Measurements from ENCODE around the gene SCAMP2. TPM values are rescaled to one million over a fixed set of nuclear protein-coding genes. Genes with fewer than 3 reads are reported as not detected.

Gene SCAMP2
- total and polyA plus RNA-seq, 4 donors: 51.2 to 122 (median 82.7) TPM

- Histone ChIP-seq H3K36me3 (ENCODE audit: control insufficient read depth in 4 of 4, insufficient read depth in 4 of 4, low read length in 4 of 4) (no peaks in the 10 kb centered on the region), H3K9ac (ENCODE audit: insufficient read depth in 1 of 2, low read length in 2 of 2) (no peak overlapping the region), H3K27ac (ENCODE audit: low read depth in 1 of 2, low read length in 1 of 2) (no peak overlapping the region), H3K9me3 (ENCODE audit: control insufficient read depth in 4 of 4, insufficient read depth in 3 of 4, low read length in 3 of 4) (no peaks in the 10 kb centered on the region), H3K4me3 (no peak overlapping the region), H3K4me1 (ENCODE audit: control insufficient read depth in 5 of 5, insufficient read depth in 5 of 5, low read length in 5 of 5) (peaks cover 0 to 2% (median 0%) of the 10 kb centered on the region in 5 donors), H3K27me3 (ENCODE audit: control insufficient read depth in 3 of 3, insufficient read depth in 3 of 3, low read length in 2 of 3) (peaks cover 0 to 31% (median 13%) of the 10 kb centered on the region in 3 donors)
- DNase-seq (no peak), ATAC-seq (ENCODE audit: insufficient read depth, low FRiP score) (no peak)
- 57 to 62% methylated on average over 5 of the region's 5 CpGs for WGBS, 2 donors
- no peak for TF ChIP-seq CTCF (IDR thresholded peaks at IDR 0.05; ENCODE audit: control extremely low read depth, extremely low read depth)
Measured at GRCh38 chr15:74827614-74828013, 45.6 kb downstream of the SCAMP2 start.

- Histone ChIP-seq H3K36me3 (ENCODE audit: control insufficient read depth in 4 of 4, insufficient read depth in 4 of 4, low read length in 4 of 4) (no peaks in the 10 kb centered on the region), H3K27me3 (ENCODE audit: control insufficient read depth in 3 of 3, insufficient read depth in 3 of 3, low read length in 2 of 3) (peaks cover 0 to 29% (median 13%) of the 10 kb centered on the region in 3 donors), H3K9ac (ENCODE audit: insufficient read depth in 1 of 2, low read length in 2 of 2) (no peak overlapping the region), H3K4me1 (ENCODE audit: control insufficient read depth in 5 of 5, insufficient read depth in 5 of 5, low read length in 5 of 5) (peaks cover 0 to 2% (median 0%) of the 10 kb centered on the region in 5 donors), H3K27ac (ENCODE audit: low read depth in 1 of 2, low read length in 1 of 2) (no peak overlapping the region), H3K9me3 (ENCODE audit: control insufficient read depth in 4 of 4, insufficient read depth in 3 of 4, low read length in 3 of 4) (no peaks in the 10 kb centered on the region), H3K4me3 (no peak overlapping the region)
- ATAC-seq (ENCODE audit: insufficient read depth, low FRiP score) (no peak), DNase-seq (no peak)
- no peak for TF ChIP-seq CTCF (IDR thresholded peaks at IDR 0.05; ENCODE audit: control extremely low read depth, extremely low read depth)
- 20 to 25% methylated on average over 21 of the region's 21 CpGs for WGBS, 2 donors
Measured at GRCh38 chr15:74826921-74827320, 46.2 kb downstream of the SCAMP2 start.

- peaks cover 0 to 29% (median 13%) of the 10 kb centered on the region in 3 donors for H3K27me3 ChIP-seq (ENCODE audit: control insufficient read depth in 3 of 3, insufficient read depth in 3 of 3, low read length in 2 of 3)
- H3K36me3 ChIP-seq (ENCODE audit: control insufficient read depth in 4 of 4, insufficient read depth in 4 of 4, low read length in 4 of 4): no peaks in the 10 kb centered on the region
- peak; percentile 40 to 60 (median 55) for DNase-seq
- H3K4me1 ChIP-seq (ENCODE audit: control insufficient read depth in 5 of 5, insufficient read depth in 5 of 5, low read length in 5 of 5): peaks cover 0 to 2% (median 0%) of the 10 kb centered on the region in 5 donors
- H3K9me3 ChIP-seq (ENCODE audit: control insufficient read depth in 4 of 4, insufficient read depth in 3 of 4, low read length in 3 of 4): no peaks in the 10 kb centered on the region
- WGBS, 2 donors: 5% methylated on average over 29 to 43 of the region's 44 CpGs
- ATAC-seq (ENCODE audit: insufficient read depth, low FRiP score): peak; percentile 54
- no peak within 1 kb of the TSS for H3K9ac ChIP-seq (ENCODE audit: insufficient read depth in 1 of 2, low read length in 2 of 2)
- no peak within 1 kb of the TSS for H3K4me3 ChIP-seq
- TF ChIP-seq CTCF (IDR thresholded peaks at IDR 0.05; ENCODE audit: control extremely low read depth, extremely low read depth): no peak
- H3K27ac ChIP-seq (ENCODE audit: low read depth in 1 of 2, low read length in 1 of 2): no peak within 1 kb of the TSS
Measured at GRCh38 chr15:74826364-74826819, 46.8 kb downstream of the SCAMP2 start, which contains the start of gene CPLX3. Gene CPLX3, plus strand, starts transcription at chr15:74826627. Its CDS starts 77 bp downstream, at chr15:74826704.

- Histone ChIP-seq H3K9me3 (ENCODE audit: control insufficient read depth in 4 of 4, insufficient read depth in 3 of 4, low read length in 3 of 4) (no peaks in the 10 kb centered on the region), H3K27ac (ENCODE audit: low read depth in 1 of 2, low read length in 1 of 2) (no peak overlapping the region), H3K4me3 (no peak overlapping the region), H3K4me1 (ENCODE audit: control insufficient read depth in 5 of 5, insufficient read depth in 5 of 5, low read length in 5 of 5) (peaks cover 0 to 2% (median 0%) of the 10 kb centered on the region in 5 donors), H3K36me3 (ENCODE audit: control insufficient read depth in 4 of 4, insufficient read depth in 4 of 4, low read length in 4 of 4) (no peaks in the 10 kb centered on the region), H3K27me3 (ENCODE audit: control insufficient read depth in 3 of 3, insufficient read depth in 3 of 3, low read length in 2 of 3) (peaks cover 0 to 29% (median 13%) of the 10 kb centered on the region in 3 donors), H3K9ac (ENCODE audit: insufficient read depth in 1 of 2, low read length in 2 of 2) (no peak overlapping the region)
- TF ChIP-seq CTCF (IDR thresholded peaks at IDR 0.05; ENCODE audit: control extremely low read depth, extremely low read depth): no peak
- 48 to 69% methylated on average over 10 of the region's 10 CpGs for WGBS, 2 donors
- no peak for DNase-seq
- no peak for ATAC-seq (ENCODE audit: insufficient read depth, low FRiP score)
Measured at GRCh38 chr15:74825866-74826265, 47.3 kb downstream of the SCAMP2 start.

All from lung (tissue), 12 donors.